SU-DHL-6 (cell line): Measurements from ENCODE around the gene SAPCD2.

Source experiments
- CTCF ChIP-seq: fragments of 200-600 bp; sonication (generic); IDR thresholded peaks from one replicate; pipeline ENCODE4 v1.5.1; 2017; ENCODE audit warnings: antibody characterized with exemption, mild to moderate bottlenecking, low read length, moderate library complexity; ENCODE audit not compliant: insufficient read depth, poor library complexity, severe bottlenecking
- EZH2phosphoT487 ChIP-seq: fragments of 200-600 bp; sonication (generic), shearing (Covaris generic); conservative IDR thresholded peaks from 2 replicates; pipeline ENCODE4 v1.6.1; 2018; ENCODE audit warnings: mild to moderate bottlenecking, antibody characterized with exemption, low read length, moderate library complexity, mixed read lengths

GRCh38 chr9:137108608-137109249 lies 38.4 kb upstream of the SAPCD2 start:
- TF ChIP-seq CTCF = no peak
- TF ChIP-seq EZH2phosphoT487 = no peak
